Measurements from ENCODE around the gene SLAMF9.

Gene SLAMF9

GRCh38 chr1:159953536-159954515 is at the start of gene SLAMF9:
Gene SLAMF9, minus strand, starts transcription at chr1:159954237. Its CDS starts 100 bp downstream, at chr1:159954137.
- no peak for FAIRE-seq

DNA sequence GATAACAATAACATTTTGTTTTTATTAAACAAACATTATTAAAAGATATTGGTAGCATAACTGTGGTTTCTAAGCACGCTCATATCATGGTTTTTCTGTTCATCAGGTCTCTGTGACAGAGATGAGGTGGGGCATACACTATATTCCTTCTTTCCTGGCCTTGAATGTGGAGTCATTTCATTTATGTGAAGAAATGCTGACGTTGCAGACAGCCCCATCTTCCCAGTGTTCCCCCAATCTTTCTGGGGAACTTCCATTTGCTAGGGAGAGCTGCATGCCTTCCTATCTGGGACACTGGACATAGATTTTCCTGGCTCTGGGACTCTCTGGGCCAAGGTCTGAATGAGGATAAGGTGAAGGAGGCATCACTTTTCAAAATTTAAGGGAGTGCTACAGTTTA is 47.4 kb upstream of the SLAMF9 start:
- no peak for FAIRE-seq

GRCh38 chr1:159999204-159999603 is 45.2 kb upstream of the SLAMF9 start:
- no peak for FAIRE-seq

GRCh38 chr1:159996653-159997052 is 42.6 kb upstream of the SLAMF9 start:
- no peak for FAIRE-seq

GRCh38 chr1:159994896-159995295 is 40.9 kb upstream of the SLAMF9 start:
- no peak for FAIRE-seq

- no peak for FAIRE-seq
These were observed 39.9 kb upstream of the SLAMF9 start for GRCh38 chr1:159993911-159994310.

DNA sequence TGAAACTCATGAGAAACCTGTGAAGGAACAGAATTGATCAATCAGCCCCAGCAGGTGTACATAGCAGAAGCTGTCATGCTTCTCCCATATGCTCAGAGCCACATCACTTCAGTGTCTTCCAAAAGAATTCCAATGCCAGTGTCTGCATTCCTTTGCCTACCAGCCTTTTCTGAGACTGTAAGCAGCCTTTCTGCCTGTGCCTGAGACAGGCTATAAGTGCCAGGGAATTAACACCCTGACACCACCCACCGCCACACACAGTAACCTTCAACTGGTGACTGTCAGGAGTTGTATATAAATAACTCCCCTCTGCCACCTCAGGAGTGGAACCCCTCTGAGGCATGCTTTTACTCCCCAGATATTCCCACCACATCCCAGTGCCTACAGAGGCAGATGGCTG is 38.1 kb upstream of the SLAMF9 start:
- FAIRE-seq = no peak

DNA sequence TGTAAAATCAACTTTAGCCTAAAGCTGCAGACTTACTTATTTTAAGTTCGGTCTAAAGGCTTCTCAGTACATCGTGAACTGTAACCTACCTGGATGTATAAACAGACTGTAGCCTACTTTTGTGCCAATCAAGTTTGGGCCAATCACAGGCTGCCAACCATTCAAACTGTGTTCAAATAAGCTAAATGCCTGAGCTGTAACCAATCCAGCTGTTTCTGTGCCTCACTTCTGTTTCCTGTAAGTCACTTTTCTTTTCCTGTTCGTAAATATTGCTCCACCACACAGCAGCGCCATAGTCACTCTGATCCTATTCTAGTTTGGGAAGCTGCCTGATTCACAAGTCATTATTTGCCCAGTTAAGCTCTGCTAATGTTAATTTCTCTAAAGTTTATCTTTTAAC is 37.5 kb upstream of the SLAMF9 start:
- no peak for FAIRE-seq

GRCh38 chr1:159990005-159990404 is 36.0 kb upstream of the SLAMF9 start:
- no peak for FAIRE-seq

DNA sequence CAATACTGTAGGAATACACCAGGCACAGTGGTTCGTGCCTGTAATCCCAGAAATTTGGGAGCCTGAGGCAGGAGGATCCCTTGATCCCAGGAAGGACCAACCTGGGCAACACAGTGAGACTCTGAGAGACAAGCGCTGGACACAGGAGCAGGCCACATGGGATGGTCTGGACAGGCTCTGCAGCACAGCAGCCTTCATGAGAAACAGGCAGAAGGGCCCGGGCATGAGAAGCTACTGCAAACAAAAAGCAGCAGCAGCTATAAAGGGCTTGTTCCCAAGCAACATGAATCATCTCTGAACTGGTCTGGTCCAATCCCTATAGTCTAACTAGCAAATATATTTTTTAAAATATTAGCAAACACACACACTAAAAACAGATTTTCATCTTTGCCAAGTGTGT is 35.5 kb upstream of the SLAMF9 start:
- no peak for FAIRE-seq

DNA sequence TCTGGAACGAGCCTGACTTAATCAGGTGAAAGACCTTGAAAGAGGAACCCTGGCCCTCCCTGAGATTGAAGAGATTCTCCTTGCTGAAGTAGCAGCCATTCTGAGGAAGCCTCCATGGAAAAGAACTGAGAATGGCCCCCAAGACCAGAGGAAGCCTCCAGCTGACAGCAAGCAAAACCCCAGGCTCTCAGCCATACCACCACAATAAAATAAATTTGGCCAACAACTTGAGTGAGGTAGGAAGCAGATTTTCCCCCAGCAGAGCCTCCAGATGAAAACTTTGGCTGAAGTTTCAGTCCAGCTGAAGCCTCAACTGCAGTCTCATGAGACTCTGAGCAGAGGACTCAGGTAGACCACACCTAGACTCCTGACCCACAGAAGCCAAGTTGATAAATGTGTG is 34.0 kb upstream of the SLAMF9 start:
- no peak for FAIRE-seq

- FAIRE-seq = no peak
These were observed 33.1 kb upstream of the SLAMF9 start for GRCh38 chr1:159987186-159987585.

DNA sequence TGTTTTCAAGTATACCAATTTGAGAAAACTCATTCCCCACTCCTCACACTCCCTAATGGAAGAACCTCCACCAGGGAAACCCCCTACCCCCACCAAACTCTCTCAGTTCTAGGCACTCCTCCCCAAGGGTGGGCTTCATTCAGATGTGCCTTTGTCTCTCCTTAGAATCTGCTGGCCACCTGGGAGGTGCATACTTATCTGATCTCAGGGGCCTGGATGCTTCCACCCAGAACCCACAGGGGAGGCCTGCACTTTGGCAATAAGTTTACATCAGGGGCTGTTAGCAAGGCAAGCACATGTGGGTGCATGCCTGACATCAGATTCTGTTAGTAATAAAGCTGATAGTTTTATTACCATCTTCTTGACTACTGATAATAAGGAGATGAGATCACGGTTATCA is 32.5 kb upstream of the SLAMF9 start:
- FAIRE-seq = no peak

- FAIRE-seq = no peak
These were observed 32.1 kb upstream of the SLAMF9 start for GRCh38 chr1:159986093-159986492.

- no peak for FAIRE-seq
These were observed 31.4 kb upstream of the SLAMF9 start for GRCh38 chr1:159985473-159985872.

- FAIRE-seq = no peak
These were observed 29.6 kb upstream of the SLAMF9 start for GRCh38 chr1:159983681-159984080.

GRCh38 chr1:159982280-159982679 is 28.2 kb upstream of the SLAMF9 start:
- FAIRE-seq = no peak

GRCh38 chr1:159981351-159982055 is 27.5 kb upstream of the SLAMF9 start:
- no peak for FAIRE-seq

DNA sequence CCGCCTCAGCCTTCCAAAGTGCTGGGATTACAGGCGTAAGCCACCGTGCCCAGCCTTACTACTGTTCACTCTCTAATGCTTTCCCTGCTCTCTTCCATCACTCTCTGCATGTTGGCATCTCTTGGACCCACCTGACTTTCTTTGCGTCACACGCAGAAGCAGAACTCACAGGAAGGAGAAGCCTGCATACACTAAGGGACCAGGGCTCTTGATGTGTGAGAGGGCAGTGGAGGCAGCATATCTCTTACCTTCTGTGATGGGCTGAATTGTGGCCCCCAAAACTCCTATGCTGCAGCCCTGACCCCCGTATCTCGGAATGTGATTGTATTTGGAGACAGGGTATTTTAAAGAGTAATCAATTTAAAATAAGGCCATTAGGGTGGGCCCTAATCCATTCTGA is 26.7 kb upstream of the SLAMF9 start:
- no peak for FAIRE-seq

DNA sequence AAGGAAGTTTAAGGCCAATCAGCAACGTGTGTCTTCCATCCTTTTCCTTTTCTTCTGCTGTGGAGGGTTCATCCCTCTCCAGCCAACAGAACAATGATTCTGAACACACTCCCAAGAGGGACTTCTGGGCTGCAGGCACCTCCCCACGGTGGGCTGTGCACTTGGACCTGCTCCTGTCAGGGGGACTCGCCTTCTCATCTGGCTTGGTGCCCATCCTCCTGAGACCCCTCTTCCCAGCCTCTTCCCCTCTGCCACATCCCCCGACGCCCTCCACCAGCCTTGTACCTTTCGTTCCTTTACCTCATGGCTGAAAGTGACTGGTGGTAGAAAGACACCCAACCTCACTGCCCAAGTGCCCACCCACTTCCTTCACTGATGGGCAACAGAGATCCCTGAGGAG is 26.0 kb upstream of the SLAMF9 start:
- no peak for FAIRE-seq

DNA sequence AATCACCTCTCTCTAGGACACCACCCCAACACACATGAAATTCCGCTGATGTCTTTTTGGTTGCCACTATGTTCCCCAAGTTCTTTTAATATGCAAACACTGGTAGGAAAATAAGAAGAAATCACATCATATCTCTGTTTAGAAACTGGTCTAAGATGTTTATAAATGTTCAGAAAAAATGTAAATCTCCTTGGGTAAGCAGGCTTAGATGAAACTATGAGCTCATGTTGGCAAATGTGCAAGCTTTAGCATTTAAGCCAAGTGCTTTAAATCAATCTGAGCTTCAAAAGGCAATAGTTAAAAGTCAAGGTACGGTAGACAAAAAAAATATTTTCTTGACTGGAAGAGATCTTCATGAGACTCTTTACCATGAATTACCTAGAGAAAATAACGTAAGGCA is 25.2 kb upstream of the SLAMF9 start:
- no peak for FAIRE-seq

DNA sequence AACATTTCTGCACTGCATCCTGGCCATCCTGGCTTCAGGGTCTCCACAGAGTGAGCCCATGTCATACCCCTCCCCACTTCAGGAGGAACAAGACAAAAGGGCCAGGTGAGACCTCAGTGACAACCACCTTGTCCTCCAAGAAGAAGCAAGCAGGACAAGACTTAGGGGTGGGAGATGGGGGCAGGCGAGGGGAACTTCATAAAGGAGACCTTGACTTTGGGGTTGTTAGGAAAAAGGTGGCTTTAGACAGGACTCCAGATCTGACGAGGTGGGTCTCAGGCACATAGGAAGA is 24.0 kb upstream of the SLAMF9 start:
- FAIRE-seq = no peak

DNA sequence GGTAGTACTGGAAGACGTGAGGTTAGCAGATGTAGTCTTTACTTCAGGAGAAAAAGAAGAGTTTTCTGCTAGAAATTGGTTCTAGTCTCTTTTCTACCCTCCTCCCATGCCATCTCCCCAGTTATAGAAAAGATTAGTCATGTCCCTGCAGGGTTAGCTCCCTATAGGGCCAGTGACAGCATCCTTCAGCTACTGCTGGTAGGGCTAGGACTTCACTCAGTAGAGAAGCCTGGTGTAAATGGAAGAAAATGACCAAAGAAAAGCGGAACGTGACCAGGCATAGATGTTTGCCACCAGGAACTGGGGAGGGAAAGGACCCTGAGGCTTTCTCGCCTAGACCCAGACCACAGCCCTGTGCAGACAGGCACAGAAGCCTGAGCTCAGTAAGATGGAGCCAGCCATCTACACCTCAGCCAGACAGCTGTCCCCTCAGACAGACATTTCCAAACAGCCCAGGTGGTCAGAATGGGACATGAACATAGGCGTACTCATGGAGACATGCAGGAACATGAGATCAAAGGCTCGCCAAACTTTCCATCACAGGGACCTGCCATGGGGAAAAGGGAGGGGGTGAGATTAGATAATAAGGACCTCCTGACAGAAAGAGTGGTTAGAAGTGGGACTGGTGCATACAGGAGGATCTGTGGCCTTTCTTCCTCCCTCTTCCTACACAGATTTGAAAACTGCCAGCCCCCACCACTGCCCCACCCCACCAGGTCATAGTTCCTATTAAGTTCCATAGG is 23.5 kb upstream of the SLAMF9 start:
- FAIRE-seq = no peak

Data from G401.6 (cell line).